Fibroblast of pulmonary artery (primary cell): ENCODE data around the gene TMEFF2.

Experiments
- DNase-seq: peaks from one replicate; pipeline ENCODE4 v3.0.0-alpha.2; 2010; ENCODE audit warnings: low read depth
- H3K4me3 ChIP-seq: replicated peaks from 2 replicates; pipeline ENCODE4 v1.5.1; 2011; ENCODE audit warnings: low read depth, mild to moderate bottlenecking, control low read depth, low read length, moderate library complexity
- TF ChIP-seq, protein P1 (sequence below): IDR thresholded peaks from 2 replicates; pipeline ENCODE4 v1.5.1; 2011; ENCODE audit warnings: mild to moderate bottlenecking, control low read depth, low read length, inconsistent platforms; ENCODE audit errors: missing control alignments

TMEFF2 gene

DNA sequence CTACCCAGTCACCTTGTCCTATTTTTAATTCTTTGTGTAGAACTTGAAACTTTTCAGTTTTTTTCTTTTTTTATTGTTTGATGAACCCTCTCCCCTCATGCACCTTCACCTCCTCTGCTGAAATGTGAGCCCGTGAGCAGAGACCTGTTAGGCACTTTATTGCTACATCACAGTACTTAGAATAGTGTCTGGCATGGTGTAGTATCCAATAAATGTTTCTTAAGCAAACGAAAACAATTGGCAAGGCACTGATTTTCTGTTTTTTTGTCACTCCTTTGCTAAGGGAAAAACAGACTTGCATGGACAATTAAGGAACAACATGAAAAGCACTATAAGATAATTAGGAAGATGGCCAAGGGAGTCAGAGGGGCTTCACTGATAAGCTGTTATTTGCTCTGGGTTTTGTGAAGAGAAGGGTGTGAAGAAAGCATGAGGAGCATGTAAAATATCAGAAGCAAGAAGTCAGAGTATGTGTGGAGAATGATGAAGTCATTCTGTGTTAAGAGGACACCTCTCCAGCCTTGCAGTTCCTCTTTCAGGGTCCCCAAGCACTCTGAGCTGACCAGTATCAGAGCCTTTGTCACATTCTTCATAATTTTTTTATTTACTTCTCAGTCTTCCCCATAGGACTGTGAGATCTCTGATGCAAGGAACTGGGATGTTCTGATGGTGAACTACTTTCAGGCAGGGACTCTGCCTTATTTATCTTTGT lies 248.1 kb downstream of the TMEFF2 start:
- TF ChIP-seq, protein P1, sequence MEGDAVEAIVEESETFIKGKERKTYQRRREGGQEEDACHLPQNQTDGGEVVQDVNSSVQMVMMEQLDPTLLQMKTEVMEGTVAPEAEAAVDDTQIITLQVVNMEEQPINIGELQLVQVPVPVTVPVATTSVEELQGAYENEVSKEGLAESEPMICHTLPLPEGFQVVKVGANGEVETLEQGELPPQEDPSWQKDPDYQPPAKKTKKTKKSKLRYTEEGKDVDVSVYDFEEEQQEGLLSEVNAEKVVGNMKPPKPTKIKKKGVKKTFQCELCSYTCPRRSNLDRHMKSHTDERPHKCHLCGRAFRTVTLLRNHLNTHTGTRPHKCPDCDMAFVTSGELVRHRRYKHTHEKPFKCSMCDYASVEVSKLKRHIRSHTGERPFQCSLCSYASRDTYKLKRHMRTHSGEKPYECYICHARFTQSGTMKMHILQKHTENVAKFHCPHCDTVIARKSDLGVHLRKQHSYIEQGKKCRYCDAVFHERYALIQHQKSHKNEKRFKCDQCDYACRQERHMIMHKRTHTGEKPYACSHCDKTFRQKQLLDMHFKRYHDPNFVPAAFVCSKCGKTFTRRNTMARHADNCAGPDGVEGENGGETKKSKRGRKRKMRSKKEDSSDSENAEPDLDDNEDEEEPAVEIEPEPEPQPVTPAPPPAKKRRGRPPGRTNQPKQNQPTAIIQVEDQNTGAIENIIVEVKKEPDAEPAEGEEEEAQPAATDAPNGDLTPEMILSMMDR, result no peak
- DNase-seq, result no peak
- no peak overlapping the region for H3K4me3 ChIP-seq

DNA sequence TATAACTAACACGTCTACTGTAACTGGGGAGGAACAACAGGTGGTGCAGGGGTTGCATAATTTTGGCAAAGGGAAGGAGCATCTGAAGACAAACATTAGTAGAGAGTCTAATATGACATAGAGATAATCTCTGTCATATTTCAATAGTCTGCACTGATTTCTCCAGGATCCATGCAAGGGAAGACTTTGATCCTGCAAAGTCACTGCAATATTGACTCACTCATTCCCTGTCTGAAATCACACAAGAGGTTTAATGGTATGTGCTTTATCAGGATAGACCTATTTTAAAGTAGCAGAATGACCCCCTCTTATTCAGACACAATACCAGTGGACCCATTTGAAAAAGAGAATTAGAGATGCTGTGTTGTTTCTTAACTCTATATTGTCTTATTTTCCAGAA lies 249.1 kb downstream of the TMEFF2 start:
- TF ChIP-seq, protein P1, result no peak
- H3K4me3 ChIP-seq, result no peak overlapping the region
- DNase-seq, result no peak

DNA sequence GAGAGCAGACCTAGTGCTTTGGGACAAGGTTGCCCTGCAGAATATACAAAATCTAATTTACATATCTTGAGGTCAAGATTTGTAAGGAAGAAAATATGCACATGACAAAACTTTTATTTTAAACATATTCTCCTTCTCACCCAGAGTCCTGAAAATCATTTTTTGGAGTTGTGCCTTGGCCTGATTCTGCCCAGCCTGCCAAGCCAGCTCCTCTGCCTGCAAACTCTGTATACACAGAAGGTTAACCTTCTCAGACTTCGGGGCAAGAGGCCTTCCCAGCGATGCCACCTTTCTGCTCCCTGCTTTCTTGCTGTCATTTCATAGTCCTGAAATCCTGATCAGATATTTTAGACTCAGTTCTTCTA lies 252.0 kb downstream of the TMEFF2 start:
- DNase-seq, result no peak
- no peak overlapping the region for H3K4me3 ChIP-seq
- TF ChIP-seq, protein P1, result no peak

DNA sequence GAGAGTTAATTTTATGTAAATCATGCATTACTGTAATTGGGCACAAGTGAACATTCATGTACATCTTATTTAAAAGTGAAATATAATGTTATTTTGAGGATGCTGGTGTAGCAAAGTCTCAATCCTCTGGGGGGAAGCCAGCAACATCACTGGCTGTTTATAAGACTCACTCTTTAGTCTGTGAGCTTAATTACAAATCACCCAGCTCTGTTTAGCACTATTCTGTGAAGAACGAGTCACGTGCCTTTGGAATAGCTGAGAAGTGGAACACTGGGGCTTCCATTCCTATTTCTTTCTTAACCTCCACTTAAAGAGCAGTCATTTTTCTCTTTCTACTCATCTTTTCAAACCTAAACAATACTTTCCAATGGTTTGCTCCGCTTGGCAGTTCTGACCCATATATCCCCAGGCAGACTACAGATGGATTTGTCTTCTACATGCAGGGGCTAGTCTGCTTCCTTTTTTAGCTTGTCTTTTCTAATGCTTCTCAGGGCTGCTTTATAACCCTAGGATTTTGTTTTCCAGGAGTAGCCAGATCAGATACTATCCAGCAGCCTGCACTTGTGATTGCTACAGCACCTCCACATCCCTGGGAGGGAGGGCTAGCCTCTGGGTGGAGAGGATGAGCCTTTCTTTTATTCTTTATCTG lies 252.5 kb downstream of the TMEFF2 start:
- TF ChIP-seq, protein P1, result no peak
- no peak overlapping the region for H3K4me3 ChIP-seq
- DNase-seq, result no peak

DNA sequence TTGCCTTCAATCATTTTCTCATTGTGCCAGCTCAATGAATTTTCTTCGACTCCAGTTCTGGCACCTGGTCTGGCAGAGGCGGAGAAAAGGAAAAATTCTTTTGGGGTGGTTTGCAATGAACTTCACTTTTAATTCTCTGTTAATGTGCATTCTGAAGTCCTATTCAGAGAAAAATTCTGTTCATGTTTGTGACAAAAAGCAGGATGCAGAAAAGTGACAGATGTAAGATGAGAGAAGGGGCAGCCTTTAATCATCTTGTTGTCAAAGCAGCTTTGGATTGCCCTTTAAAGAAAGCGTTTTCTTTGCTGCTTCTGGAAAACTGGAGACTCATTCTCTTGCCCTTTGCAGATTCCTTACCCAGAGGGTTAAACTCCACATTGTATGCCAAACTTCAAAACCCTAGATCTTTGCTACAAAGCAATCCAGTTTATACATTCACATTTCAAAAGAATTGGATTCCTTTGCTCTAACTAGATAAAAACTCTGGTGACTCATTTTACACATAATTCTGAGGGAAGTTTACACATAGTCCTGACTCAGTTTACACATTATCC lies 253.3 kb downstream of the TMEFF2 start:
- H3K4me3 ChIP-seq, result no peak overlapping the region
- no peak for DNase-seq
- TF ChIP-seq, protein P1, result no peak

DNA sequence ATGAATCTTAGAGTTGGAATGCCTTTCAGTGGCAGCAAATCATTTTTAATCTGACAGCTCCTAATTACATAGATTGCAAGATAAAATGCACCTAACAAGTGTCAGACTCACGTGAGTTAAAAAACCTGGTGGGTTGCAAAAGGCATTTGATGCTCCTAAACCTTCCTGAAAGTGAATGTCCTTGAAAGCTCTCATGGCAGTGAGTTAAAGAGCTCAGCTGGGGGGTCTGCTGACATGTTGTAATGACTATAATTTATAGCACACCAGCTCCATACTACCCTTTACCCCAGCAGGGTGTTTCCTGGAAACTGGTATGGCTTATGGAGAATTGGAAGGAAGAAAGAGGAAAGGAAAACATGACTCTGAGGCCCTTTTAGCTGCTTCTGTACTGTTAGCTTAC lies 256.0 kb downstream of the TMEFF2 start:
- TF ChIP-seq, protein P1, result no peak
- DNase-seq, result no peak
- H3K4me3 ChIP-seq, result no peak overlapping the region
